Tibial artery (tissue), 4 donors: ENCODE results near the gene SRP68.

ENCODE experiments used
- DNase-seq, 2 donors: peaks; one replicate each; pipeline ENCODE4 v3.0.0-alpha.2; 2019
- H3K27ac ChIP-seq, 2 donors: fragments of 200-600 bp; sonication (generic) in 1 of 2; 1 replicate in 1 of 2; 2 replicates in 1 of 2; pipeline ENCODE4 v1.5.1; 2018 to 2019; ENCODE audit warnings: mild to moderate bottlenecking in 1 of 2
- H3K27me3 ChIP-seq, 2 donors: fragments of 200-600 bp; sonication (generic) in 1 of 2; one replicate each; pipeline versions ENCODE4 v1.5.1 to v1.6.0; 2016 to 2019
- H3K36me3 ChIP-seq, 3 donors: fragments of 200-600 bp; sonication (generic) in 2 of 3; one replicate each; pipeline ENCODE4 v1.5.1; 2016 to 2019; ENCODE audit warnings: mild to moderate bottlenecking in 2 of 3
- H3K4me1 ChIP-seq, 4 donors: fragments of 200-600 bp; sonication (generic) in 2 of 4; 1 replicate in 3 of 4; 2 replicates in 1 of 4; pipeline ENCODE4 v1.5.1; 2016 to 2019
- H3K4me3 ChIP-seq, 2 donors: fragments of 200-600 bp; sonication (generic) in 1 of 2; 1 replicate in 1 of 2; 2 replicates in 1 of 2; pipeline ENCODE4 v1.5.1; 2018 to 2019; ENCODE audit warnings: mild to moderate bottlenecking in 2 of 2
- H3K9me3 ChIP-seq, 3 donors: fragments of 200-600 bp; sonication (generic) in 1 of 3; one replicate each; pipeline ENCODE4 v1.5.1; 2016 to 2019
- intact Hi-C: fragments of 100-400 bp; cut with DNase I; formaldehyde crosslinking; loops from one replicate; pipeline ENCODE4 v1.15.0; 2023; ENCODE audit warnings: low total_unique reads
- TF ChIP-seq, protein P1 (sequence below), 2 experiments: fragments of 200-600 bp in 1 of 2; fragments of 450-650 bp in 1 of 2; IDR thresholded peaks; one replicate each; pipeline ENCODE4 v1.5.1; 2017 to 2019; ENCODE audit warnings: antibody characterized with exemption in 2 of 2, mild to moderate bottlenecking in 1 of 2, moderate library complexity in 1 of 2

SRP68 gene

DNA sequence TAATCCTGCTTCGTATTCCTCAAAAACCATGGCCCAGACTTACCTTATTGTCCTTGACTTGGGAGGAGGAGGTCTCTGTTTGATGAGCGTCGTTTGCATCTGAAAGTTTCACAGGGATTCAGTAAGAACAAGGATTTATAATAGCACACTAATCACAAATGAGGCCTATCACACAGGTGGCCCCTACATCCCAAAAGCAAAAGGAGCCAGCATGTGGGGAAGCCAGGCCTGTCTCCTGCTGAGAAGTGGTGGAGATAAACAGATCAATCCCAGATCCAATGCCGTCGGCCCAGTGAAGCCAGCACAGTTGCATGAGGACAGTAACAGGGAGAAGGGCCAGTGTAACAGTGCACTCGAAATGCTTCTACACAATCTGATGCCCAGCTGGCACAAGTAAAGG lies 31.9 kb downstream of the SRP68 start:
- TF ChIP-seq, protein P1, sequence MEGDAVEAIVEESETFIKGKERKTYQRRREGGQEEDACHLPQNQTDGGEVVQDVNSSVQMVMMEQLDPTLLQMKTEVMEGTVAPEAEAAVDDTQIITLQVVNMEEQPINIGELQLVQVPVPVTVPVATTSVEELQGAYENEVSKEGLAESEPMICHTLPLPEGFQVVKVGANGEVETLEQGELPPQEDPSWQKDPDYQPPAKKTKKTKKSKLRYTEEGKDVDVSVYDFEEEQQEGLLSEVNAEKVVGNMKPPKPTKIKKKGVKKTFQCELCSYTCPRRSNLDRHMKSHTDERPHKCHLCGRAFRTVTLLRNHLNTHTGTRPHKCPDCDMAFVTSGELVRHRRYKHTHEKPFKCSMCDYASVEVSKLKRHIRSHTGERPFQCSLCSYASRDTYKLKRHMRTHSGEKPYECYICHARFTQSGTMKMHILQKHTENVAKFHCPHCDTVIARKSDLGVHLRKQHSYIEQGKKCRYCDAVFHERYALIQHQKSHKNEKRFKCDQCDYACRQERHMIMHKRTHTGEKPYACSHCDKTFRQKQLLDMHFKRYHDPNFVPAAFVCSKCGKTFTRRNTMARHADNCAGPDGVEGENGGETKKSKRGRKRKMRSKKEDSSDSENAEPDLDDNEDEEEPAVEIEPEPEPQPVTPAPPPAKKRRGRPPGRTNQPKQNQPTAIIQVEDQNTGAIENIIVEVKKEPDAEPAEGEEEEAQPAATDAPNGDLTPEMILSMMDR (IDR thresholded peaks at IDR 0.05) = no peak
- no peak overlapping the region for H3K27ac ChIP-seq

DNA sequence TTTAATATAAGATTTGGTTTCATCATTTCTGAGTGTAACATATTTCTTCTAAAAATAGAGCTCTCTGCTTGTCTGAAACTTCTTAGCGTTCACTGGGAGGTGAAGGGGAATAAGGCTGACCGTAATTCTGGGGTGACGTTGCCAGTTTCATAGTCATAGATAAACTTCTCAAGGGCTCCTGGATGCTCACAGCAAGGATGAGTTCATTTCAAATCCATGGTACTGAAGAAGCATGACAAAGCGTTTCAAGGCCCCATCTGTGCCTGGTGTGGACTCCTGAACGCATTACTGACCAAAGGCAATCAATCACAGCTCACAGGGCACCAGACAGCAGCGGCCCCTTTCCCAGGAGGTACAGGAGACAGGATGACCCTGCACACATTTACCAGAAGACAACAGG lies 33.2 kb downstream of the SRP68 start:
- Histone ChIP-seq H3K27me3 (no peaks in the 10 kb centered on the region), H3K27ac (no peak overlapping the region), H3K36me3 (peaks cover 51 to 60% (median 59%) of the 10 kb centered on the region in 3 donors), H3K9me3 (no peaks in the 10 kb centered on the region), H3K4me3 (no peak overlapping the region), H3K4me1 (no peaks in the 10 kb centered on the region)
- intact Hi-C loops = no loop called here
- TF ChIP-seq, protein P1 (IDR thresholded peaks at IDR 0.05) = no peak
- DNase-seq = no peak

More for the DNA sequence above, 31.9 kb downstream of the SRP68 start:
- intact Hi-C loops = no loop called here
- Histone ChIP-seq H3K4me1 (no peaks in the 10 kb centered on the region), H3K9me3 (no peaks in the 10 kb centered on the region), H3K27me3 (no peaks in the 10 kb centered on the region), H3K4me3 (no peak overlapping the region), H3K36me3 (peaks cover 63 to 72% (median 71%) of the 10 kb centered on the region in 3 donors)
- no peak for DNase-seq

DNA sequence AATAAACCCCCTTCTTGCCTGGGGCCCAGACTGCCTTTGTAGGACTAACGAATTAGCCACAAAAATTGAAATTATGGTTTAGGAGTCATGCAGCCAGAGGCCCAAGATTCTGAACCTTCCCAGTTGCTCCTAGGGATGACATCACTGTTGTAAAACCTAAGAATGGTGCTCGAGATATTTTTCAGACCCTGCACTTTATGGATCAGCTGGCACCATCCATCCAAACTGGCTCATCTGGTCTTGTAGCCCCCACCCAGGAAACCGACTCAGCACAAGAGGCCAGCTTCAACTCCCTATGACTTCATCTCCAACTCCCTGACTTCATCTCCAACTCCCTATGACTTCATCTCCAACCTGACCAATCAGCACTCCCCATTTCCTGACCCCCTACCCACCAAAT lies 34.3 kb downstream of the SRP68 start:
- DNase-seq = no peak
- Histone ChIP-seq H3K4me3 (no peak overlapping the region), H3K36me3 (peaks cover 40 to 49% (median 48%) of the 10 kb centered on the region in 3 donors)

DNA sequence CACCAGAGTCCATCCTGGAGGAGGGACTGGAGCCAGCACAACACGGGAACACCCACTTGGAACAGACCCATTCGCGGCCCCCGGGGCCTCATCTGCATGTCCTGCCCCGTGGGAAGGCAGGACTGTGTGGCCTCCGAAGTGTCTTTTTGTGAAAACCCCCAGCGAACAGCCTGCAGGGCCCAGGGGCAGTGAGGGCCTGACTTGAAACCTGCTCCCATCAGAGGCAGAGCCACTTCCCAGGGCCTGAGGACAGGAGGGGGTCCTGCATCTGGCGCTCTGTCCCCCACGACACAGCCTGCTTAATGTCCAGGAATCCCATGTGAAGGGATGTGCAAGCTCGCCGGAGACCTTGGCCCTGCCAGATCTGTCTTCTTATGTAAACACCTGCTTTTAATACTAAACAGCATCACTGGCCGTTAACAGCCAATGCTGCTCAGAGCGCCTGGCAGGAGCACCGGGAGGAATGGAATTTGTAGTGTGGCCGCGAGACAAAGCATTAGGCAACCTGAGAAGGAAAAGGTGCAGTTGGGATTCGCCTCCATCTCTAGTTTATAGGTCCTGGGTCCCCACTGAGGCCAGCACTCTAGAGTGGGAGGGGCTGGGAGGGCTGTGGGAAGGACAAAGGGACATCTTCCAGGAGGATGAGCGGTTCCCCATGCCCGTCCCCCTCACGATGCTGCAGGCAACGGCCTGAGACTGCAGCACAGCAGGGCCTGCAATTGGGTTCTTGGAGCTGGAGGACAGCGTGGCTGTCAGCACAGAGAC lies 35.6 kb downstream of the SRP68 start:
- Histone ChIP-seq H3K27ac (no peak overlapping the region), H3K9me3 (no peaks in the 10 kb centered on the region), H3K4me1 (no peaks in the 10 kb centered on the region), H3K36me3 (peaks cover 30 to 35% (median 34%) of the 10 kb centered on the region in 3 donors), H3K27me3 (no peaks in the 10 kb centered on the region), H3K4me3 (no peak overlapping the region)
- no peak for DNase-seq
- TF ChIP-seq, protein P1 (IDR thresholded peaks at IDR 0.05) = no peak
- intact Hi-C loops = no loop called here

More for the DNA sequence above, 34.3 kb downstream of the SRP68 start:
- TF ChIP-seq, protein P1 (IDR thresholded peaks at IDR 0.05) = no peak
- no peak overlapping the region for H3K27ac ChIP-seq
- no peaks in the 10 kb centered on the region for H3K9me3 ChIP-seq
- H3K4me1 ChIP-seq = no peaks in the 10 kb centered on the region
- H3K27me3 ChIP-seq = no peaks in the 10 kb centered on the region
- intact Hi-C loops = no loop called here

DNA sequence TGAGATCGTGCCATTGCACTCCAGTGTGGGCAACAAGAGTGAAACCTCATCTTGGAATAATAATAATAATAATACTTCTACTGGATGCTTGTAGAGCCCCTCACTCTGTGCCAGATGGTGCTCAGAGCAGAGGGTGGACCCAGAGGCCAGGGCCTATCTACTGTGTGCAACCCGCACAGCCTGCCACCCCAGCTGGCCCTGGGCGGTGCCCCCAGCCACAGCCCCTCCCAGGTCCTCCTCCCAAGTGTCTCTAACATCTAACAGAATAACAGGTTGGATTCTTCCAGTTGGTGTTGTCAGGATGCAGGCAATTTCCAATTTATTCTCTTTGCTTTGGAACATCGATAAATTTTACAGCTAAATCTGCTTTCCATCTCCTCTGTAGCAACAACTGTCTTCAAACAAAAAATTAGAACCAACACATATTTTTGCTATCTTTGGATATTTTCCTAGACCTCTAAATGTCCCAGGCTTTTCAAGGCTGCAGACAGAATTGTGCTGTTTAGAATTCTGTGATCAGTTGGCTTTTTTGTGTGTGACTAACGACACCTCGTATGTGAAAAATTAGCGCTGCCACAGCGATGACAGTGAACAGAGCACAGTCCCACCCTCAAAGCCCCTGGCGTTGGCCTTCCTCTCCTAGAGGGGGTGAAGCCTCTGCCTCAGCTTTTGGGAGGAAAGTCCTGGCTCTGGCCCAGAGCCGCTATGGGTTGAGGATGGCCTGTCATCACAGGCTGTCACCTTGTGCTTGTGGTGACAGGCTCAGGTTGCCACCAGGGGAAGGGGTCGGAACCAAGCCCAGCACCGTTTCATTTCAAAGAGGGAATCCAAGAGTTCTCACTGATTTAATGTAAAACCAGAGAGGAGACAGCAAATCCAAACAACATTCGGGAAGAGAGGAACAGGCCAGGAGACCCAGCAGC lies 37.6 kb downstream of the SRP68 start:
- Histone ChIP-seq H3K36me3 (peaks cover 10 to 15% (median 15%) of the 10 kb centered on the region in 3 donors), H3K9me3 (no peaks in the 10 kb centered on the region), H3K27ac (no peak overlapping the region), H3K27me3 (no peaks in the 10 kb centered on the region), H3K4me3 (no peak overlapping the region), H3K4me1 (no peaks in the 10 kb centered on the region)
- DNase-seq = no peak
- intact Hi-C loops = no loop called here
- TF ChIP-seq, protein P1 (IDR thresholded peaks at IDR 0.05) = no peak
